HEK293 (cell line): ENCODE results near the gene ARHGEF12.

Experiments
- CTCF ChIA-PET: fragments of 350-600 bp; formaldehyde crosslinking; extraction: SDS; loops from one replicate; lab custom pipeline; 2021; ENCODE audit warnings: antibody characterized with exemption; lab: Yijun Ruan, JAX
- POLR2A ChIA-PET: fragments of 300-600 bp; formaldehyde crosslinking; extraction: SDS; loops from one replicate; lab custom pipeline; 2020; ENCODE audit warnings: antibody characterized with exemption, inconsistent platforms; lab: Yijun Ruan, JAX
- H3K27ac ChIP-seq: fragments of 200-500 bp; sonication (Bioruptor generic); 2 replicates; pipeline ENCODE4 v1.5.1; 2014; ENCODE audit warnings: low read depth, low read length, control low read depth, inconsistent platforms; ENCODE audit errors: extremely low read depth
- H3K36me3 ChIP-seq, 2 experiments: fragments of 200-500 bp in 1 of 2; sonication (Bioruptor generic) in 1 of 2; 1 replicate in 1 of 2; 2 replicates in 1 of 2; pipeline ENCODE4 v1.5.1; 2014 to 2017; ENCODE audit warnings: inconsistent platforms in 2 of 2, low read length in 2 of 2; ENCODE audit not compliant: control insufficient read depth in 2 of 2, insufficient read depth in 1 of 2
- H3K4me1 ChIP-seq: fragments of 200-500 bp; sonication (Bioruptor generic); 2 replicates; pipeline ENCODE4 v1.5.1; 2014; ENCODE audit warnings: mild to moderate bottlenecking, low read length, inconsistent platforms; ENCODE audit not compliant: control insufficient read depth, insufficient read depth
- H3K4me3 ChIP-seq: 2 replicates; pipeline ENCODE4 v1.5.1; 2011; ENCODE audit warnings: low read depth, mild to moderate bottlenecking, control low read depth, low read length, moderate library complexity
- H3K9me3 ChIP-seq: fragments of 200-500 bp; sonication (Bioruptor generic); 2 replicates; pipeline ENCODE4 v1.5.1; 2014; ENCODE audit warnings: low read depth, low read length, inconsistent platforms; ENCODE audit not compliant: control insufficient read depth, insufficient read depth
- BCL11A ChIP-seq: fragments of 450-650 bp; formaldehyde crosslinking; IDR thresholded peaks from 2 replicates; pipeline ENCODE4 v1.5.1; 2016; ENCODE audit warnings: low read depth, missing biosample characterization, missing genetic modification characterization
- EGR2 ChIP-seq: fragments of 450-650 bp; formaldehyde crosslinking; IDR thresholded peaks from 2 replicates; pipeline ENCODE4 v1.5.1; 2016; ENCODE audit warnings: low read depth, missing biosample characterization, missing genetic modification characterization
- MZF1 ChIP-seq: fragments of 450-650 bp; formaldehyde crosslinking; IDR thresholded peaks from 2 replicates; pipeline ENCODE4 v1.5.1; 2017; ENCODE audit warnings: missing biosample characterization, missing genetic modification characterization, borderline replicate concordance
- ZFHX2 ChIP-seq: fragments of 450-650 bp; formaldehyde crosslinking; conservative IDR thresholded peaks from 2 replicates; pipeline ENCODE4 v1.5.1; 2016; ENCODE audit warnings: missing biosample characterization, missing genetic modification characterization
- ZFP69B ChIP-seq: fragments of 450-650 bp; formaldehyde crosslinking; IDR thresholded peaks from 2 replicates; pipeline ENCODE4 v1.5.1; 2016; ENCODE audit warnings: missing biosample characterization, missing genetic modification characterization
- ZNF341 ChIP-seq: fragments of 450-650 bp; formaldehyde crosslinking; IDR thresholded peaks from 2 replicates; pipeline ENCODE4; 2016; ENCODE audit warnings: low read depth, missing biosample characterization, missing genetic modification characterization
- ZNF561 ChIP-seq: fragments of 450-650 bp; IDR thresholded peaks from 2 replicates; pipeline ENCODE4 v1.5.1; 2018; ENCODE audit warnings: missing biosample characterization, missing genetic modification characterization, borderline replicate concordance
- ZNF670 ChIP-seq: fragments of 450-650 bp; formaldehyde crosslinking; IDR thresholded peaks from 2 replicates; pipeline ENCODE4 v1.5.1; 2016; ENCODE audit warnings: missing biosample characterization, missing genetic modification characterization, low read depth
- ZNF837 ChIP-seq: fragments of 450-650 bp; formaldehyde crosslinking; IDR thresholded peaks from 2 replicates; pipeline ENCODE4 v1.5.1; 2016; ENCODE audit warnings: missing biosample characterization, missing genetic modification characterization
- TF ChIP-seq, protein P1 (sequence below): fragments of 450-650 bp; formaldehyde crosslinking; IDR thresholded peaks from 2 replicates; pipeline ENCODE4 v1.5.1; 2016; ENCODE audit warnings: missing biosample characterization, missing genetic modification characterization, borderline replicate concordance
- TF ChIP-seq, protein P2 (sequence below): fragments of 450-650 bp; formaldehyde crosslinking; IDR thresholded peaks from 2 replicates; pipeline ENCODE4 v1.5.1; 2016; ENCODE audit warnings: missing biosample characterization, missing genetic modification characterization

The ARHGEF12 gene

DNA sequence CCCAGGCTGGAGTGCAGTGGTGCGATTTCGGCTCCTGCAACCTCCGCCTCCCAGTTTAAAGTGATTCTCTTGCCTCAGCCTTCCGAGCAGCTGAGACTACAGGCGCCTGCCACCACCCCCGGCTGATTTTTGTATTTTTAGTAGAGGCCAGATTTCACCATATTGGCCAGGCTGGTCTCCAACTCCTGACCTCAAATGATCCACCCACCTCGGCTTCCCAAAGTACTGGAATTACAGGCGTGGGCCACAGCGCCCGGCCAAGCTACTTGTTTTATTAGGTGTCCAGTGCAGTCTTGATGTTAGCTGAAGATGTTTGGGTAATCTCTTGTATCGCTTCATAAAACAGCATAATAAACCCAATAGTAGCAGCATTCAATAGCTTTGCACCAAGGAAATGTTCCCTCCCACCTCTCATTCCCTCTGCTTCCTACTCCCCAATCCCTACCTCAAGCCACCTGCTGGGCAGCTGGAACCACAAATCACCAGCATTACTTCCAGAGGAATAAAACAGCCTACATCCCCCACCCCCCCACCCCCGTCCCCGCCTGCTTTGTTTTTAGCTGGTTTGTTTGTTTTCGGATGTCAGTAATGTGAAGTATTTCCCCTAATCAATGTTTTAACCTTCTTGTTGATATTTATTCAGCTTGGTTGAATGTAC, 164.3 kb downstream of the ARHGEF12 start:
- Histone ChIP-seq H3K4me3 (no peak overlapping the region), H3K4me1 (peaks cover 5% of the 10 kb centered on the region; the same call in 1 of the 2 replicates), H3K27ac (no peak overlapping the region), H3K36me3 (no peaks in the 10 kb centered on the region), H3K9me3 (no peaks in the 10 kb centered on the region)
- CTCF ChIA-PET: interaction anchor here (0.8 kb wide), 1 partner anchor 115 kb away, joined by 4 read pairs; no protein-coding TSS in a partner anchor
- peak; percentile 57; the same call in 1 of the 2 replicates for TF ChIP-seq MZF1 (tag by site-specific recombination)
- peak; percentile 88 for TF ChIP-seq ZFHX2
- 0 out of 2 replicates have a peak, but pooled peaks have one; percentile 10 for TF ChIP-seq ZNF341 (tag by site-specific recombination)
- peak; percentile 87 for TF ChIP-seq EGR2 (tag by site-specific recombination)
- TF ChIP-seq ZNF670: no peak
- POLR2A ChIA-PET: interaction anchor here (0.7 kb wide), 1 partner anchor 1001 kb away, joined by 5 read pairs; no protein-coding TSS in a partner anchor

DNA sequence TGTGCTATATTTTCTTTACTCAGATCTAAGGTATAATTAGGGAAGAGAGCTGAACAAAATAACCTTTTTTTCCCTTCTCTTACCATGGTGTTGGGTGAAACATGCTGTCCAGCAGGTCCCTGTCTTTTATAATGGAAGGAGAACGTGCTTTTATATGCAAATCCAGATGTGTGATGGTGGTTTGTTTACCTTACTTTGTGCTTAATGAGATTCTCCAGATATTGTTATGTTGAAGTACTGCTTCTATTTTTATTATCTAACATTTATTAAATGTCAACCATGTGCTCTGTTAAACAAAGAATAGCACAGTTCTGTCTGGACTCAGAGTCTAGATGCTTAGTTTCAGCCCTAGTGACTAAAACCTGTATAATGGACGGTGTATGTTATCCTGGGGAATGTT, 165.2 kb downstream of the ARHGEF12 start:
- ChIA-PET CTCF (interaction anchor here (0.8 to 1.3 kb wide), 2 partner anchors 11 to 116 kb away, joined by 4 to 5 read pairs; no protein-coding TSS in a partner anchor), POLR2A (no interaction called here)
- H3K36me3 ChIP-seq: no peaks in the 10 kb centered on the region
- H3K4me3 ChIP-seq: no peak overlapping the region
- peaks cover 5% of the 10 kb centered on the region; the same call in 1 of the 2 replicates for H3K4me1 ChIP-seq
- no peaks in the 10 kb centered on the region for H3K9me3 ChIP-seq
- TF ChIP-seq ZNF837 (tag by site-specific recombination) (no peak), BCL11A (tag by site-specific recombination) (no peak), ZNF561 (tag by site-specific recombination) (no peak), ZFP69B (tag by site-specific recombination) (no peak)
- TF ChIP-seq, protein P1, sequence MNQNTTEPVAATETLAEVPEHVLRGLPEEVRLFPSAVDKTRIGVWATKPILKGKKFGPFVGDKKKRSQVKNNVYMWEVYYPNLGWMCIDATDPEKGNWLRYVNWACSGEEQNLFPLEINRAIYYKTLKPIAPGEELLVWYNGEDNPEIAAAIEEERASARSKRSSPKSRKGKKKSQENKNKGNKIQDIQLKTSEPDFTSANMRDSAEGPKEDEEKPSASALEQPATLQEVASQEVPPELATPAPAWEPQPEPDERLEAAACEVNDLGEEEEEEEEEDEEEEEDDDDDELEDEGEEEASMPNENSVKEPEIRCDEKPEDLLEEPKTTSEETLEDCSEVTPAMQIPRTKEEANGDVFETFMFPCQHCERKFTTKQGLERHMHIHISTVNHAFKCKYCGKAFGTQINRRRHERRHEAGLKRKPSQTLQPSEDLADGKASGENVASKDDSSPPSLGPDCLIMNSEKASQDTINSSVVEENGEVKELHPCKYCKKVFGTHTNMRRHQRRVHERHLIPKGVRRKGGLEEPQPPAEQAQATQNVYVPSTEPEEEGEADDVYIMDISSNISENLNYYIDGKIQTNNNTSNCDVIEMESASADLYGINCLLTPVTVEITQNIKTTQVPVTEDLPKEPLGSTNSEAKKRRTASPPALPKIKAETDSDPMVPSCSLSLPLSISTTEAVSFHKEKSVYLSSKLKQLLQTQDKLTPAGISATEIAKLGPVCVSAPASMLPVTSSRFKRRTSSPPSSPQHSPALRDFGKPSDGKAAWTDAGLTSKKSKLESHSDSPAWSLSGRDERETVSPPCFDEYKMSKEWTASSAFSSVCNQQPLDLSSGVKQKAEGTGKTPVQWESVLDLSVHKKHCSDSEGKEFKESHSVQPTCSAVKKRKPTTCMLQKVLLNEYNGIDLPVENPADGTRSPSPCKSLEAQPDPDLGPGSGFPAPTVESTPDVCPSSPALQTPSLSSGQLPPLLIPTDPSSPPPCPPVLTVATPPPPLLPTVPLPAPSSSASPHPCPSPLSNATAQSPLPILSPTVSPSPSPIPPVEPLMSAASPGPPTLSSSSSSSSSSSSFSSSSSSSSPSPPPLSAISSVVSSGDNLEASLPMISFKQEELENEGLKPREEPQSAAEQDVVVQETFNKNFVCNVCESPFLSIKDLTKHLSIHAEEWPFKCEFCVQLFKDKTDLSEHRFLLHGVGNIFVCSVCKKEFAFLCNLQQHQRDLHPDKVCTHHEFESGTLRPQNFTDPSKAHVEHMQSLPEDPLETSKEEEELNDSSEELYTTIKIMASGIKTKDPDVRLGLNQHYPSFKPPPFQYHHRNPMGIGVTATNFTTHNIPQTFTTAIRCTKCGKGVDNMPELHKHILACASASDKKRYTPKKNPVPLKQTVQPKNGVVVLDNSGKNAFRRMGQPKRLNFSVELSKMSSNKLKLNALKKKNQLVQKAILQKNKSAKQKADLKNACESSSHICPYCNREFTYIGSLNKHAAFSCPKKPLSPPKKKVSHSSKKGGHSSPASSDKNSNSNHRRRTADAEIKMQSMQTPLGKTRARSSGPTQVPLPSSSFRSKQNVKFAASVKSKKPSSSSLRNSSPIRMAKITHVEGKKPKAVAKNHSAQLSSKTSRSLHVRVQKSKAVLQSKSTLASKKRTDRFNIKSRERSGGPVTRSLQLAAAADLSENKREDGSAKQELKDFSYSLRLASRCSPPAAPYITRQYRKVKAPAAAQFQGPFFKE: no peak
- TF ChIP-seq, protein P2, sequence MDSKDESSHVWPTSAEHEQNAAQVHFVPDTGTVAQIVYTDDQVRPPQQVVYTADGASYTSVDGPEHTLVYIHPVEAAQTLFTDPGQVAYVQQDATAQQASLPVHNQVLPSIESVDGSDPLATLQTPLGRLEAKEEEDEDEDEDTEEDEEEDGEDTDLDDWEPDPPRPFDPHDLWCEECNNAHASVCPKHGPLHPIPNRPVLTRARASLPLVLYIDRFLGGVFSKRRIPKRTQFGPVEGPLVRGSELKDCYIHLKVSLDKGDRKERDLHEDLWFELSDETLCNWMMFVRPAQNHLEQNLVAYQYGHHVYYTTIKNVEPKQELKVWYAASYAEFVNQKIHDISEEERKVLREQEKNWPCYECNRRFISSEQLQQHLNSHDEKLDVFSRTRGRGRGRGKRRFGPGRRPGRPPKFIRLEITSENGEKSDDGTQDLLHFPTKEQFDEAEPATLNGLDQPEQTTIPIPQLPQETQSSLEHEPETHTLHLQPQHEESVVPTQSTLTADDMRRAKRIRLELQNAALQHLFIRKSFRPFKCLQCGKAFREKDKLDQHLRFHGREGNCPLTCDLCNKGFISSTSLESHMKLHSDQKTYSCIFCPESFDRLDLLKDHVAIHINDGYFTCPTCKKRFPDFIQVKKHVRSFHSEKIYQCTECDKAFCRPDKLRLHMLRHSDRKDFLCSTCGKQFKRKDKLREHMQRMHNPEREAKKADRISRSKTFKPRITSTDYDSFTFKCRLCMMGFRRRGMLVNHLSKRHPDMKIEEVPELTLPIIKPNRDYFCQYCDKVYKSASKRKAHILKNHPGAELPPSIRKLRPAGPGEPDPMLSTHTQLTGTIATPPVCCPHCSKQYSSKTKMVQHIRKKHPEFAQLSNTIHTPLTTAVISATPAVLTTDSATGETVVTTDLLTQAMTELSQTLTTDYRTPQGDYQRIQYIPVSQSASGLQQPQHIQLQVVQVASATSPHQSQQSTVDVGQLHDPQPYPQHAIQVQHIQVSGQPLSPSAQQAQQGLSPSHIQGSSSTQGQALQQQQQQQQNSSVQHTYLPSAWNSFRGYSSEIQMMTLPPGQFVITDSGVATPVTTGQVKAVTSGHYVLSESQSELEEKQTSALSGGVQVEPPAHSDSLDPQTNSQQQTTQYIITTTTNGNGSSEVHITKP: no peak
- TF ChIP-seq, all 188 proteins: peak for 0
- H3K27ac ChIP-seq: no peak overlapping the region
